Lower leg skin (tissue), 3 donors: Measurements from ENCODE around the gene SLC38A10.

Experiments
- CTCF ChIP-seq, 3 donors: fragments of 450-650 bp; IDR thresholded peaks; one replicate each; pipeline ENCODE4 v1.5.1; 2016; ENCODE audit warnings: antibody characterized with exemption in 3 of 3, mild to moderate bottlenecking in 3 of 3, moderate library complexity in 2 of 3
- POLR2A ChIP-seq, 2 donors: fragments of 450-650 bp; IDR thresholded peaks; one replicate each; pipeline ENCODE4 v1.6.1; 2016 to 2017; ENCODE audit warnings: antibody characterized with exemption in 2 of 2, mild to moderate bottlenecking in 1 of 2, moderate library complexity in 1 of 2

- TF ChIP-seq CTCF (IDR thresholded peaks at IDR 0.05) (no peak), POLR2A (IDR thresholded peaks at IDR 0.05) (no peak)
Measured at GRCh38 chr17:81295676-81296381, 722 bp upstream of the SLC38A10 start.
